CD14-positive monocyte (primary cell): Measurements from ENCODE around the gene GNPTAB. TPM values are rescaled to one million over a fixed set of nuclear protein-coding genes. Genes with fewer than 3 reads are reported as not detected.

Experiments
- DNase-seq, 3 donors: peaks; one replicate each; pipeline ENCODE4 v3.0.0-alpha.2; 2011 to 2022
- H2AFZ ChIP-seq: 2 replicates; pipeline ENCODE4 v1.6.0; 2012; ENCODE audit warnings: mild to moderate bottlenecking, low read depth, low read length, inconsistent platforms; ENCODE audit not compliant: insufficient read depth, poor library complexity, severe bottlenecking
- H3K27ac ChIP-seq, 2 donors: 1 replicate in 1 of 2; 2 replicates in 1 of 2; pipeline ENCODE4 v1.5.1; 2012 to 2013; ENCODE audit warnings: low read length in 2 of 2, control low read depth in 1 of 2, inconsistent platforms in 1 of 2, low read depth in 1 of 2, mild to moderate bottlenecking in 1 of 2
- H3K27me3 ChIP-seq, 2 donors: one replicate each; pipeline versions ENCODE4 v1.6.0 to v1.6.1; 2011 to 2013; ENCODE audit warnings: low read length in 2 of 2; ENCODE audit not compliant: control insufficient read depth in 2 of 2, insufficient read depth in 2 of 2
- H3K36me3 ChIP-seq, 2 donors: replicated peaks in 1 of 2; 1 replicate in 1 of 2; 2 replicates in 1 of 2; pipeline versions ENCODE4 v1.5.1 to v1.6.1; 2012 to 2013; ENCODE audit warnings: low read length in 2 of 2, control low read depth in 1 of 2, inconsistent platforms in 1 of 2, mild to moderate bottlenecking in 1 of 2; ENCODE audit not compliant: insufficient read depth in 2 of 2, control insufficient read depth in 1 of 2
- H3K4me1 ChIP-seq, 2 donors: 1 replicate in 1 of 2; 2 replicates in 1 of 2; pipeline versions ENCODE4 v1.5.1 to v1.6.1; 2012 to 2013; ENCODE audit warnings: low read length in 2 of 2, control low read depth in 1 of 2, inconsistent platforms in 1 of 2, mild to moderate bottlenecking in 1 of 2, moderate library complexity in 1 of 2; ENCODE audit not compliant: insufficient read depth in 2 of 2, control insufficient read depth in 1 of 2
- H3K4me2 ChIP-seq: replicated peaks from 2 replicates; pipeline ENCODE3; 2012; ENCODE audit warnings: low read length, moderate library complexity, mild to moderate bottlenecking; ENCODE audit not compliant: poor library complexity, severe bottlenecking; ENCODE audit errors: extremely low read depth
- H3K4me3 ChIP-seq, 3 experiments: fragments of 200-600 bp in 1 of 3; sonication (generic) in 1 of 3; replicated peaks in 1 of 3; 1 replicate in 2 of 3; 2 replicates in 1 of 3; pipeline ENCODE4 v1.5.1; 2011 to 2013; ENCODE audit warnings: low read length in 3 of 3, mild to moderate bottlenecking in 3 of 3, control low read depth in 2 of 3, low read depth in 2 of 3, inconsistent platforms in 1 of 3, moderate library complexity in 1 of 3
- H3K79me2 ChIP-seq: 2 replicates; pipeline ENCODE4 v1.6.0; 2012; ENCODE audit warnings: mild to moderate bottlenecking, control low read depth, inconsistent platforms, low read length, moderate library complexity; ENCODE audit not compliant: insufficient read depth
- H3K9ac ChIP-seq: 2 replicates; pipeline ENCODE4 v1.6.0; 2017; ENCODE audit warnings: low read length, mild to moderate bottlenecking; ENCODE audit not compliant: insufficient read depth, poor library complexity, severe bottlenecking
- H3K9me3 ChIP-seq, 2 donors: replicated peaks in 1 of 2; 1 replicate in 1 of 2; 2 replicates in 1 of 2; pipeline versions ENCODE4 v1.5.1 to v1.6.1; 2012 to 2013; ENCODE audit warnings: low read length in 2 of 2, control low read depth in 1 of 2; ENCODE audit not compliant: control insufficient read depth in 1 of 2, insufficient read depth in 1 of 2
- H4K20me1 ChIP-seq: 2 replicates; pipeline ENCODE4 v1.6.0; 2012; ENCODE audit warnings: mild to moderate bottlenecking, low read length, control low read depth, moderate library complexity; ENCODE audit not compliant: insufficient read depth
- H3K27ac Mint-ChIP-seq, 7 donors: one replicate each; pipeline ENCODE4 v1.8.0; 2020; ENCODE audit warnings: mild to moderate bottlenecking in 7 of 7, mixed read lengths in 7 of 7, moderate library complexity in 6 of 7, inconsistent platforms in 2 of 7
- H3K27me3 Mint-ChIP-seq, 3 donors: one replicate each; pipeline ENCODE4 v1.8.0; 2021 to 2022; ENCODE audit warnings: low read depth in 3 of 3, mild to moderate bottlenecking in 3 of 3, mixed read lengths in 3 of 3, moderate library complexity in 3 of 3, inconsistent platforms in 1 of 3
- H3K36me3 Mint-ChIP-seq, 2 donors: one replicate each; pipeline ENCODE4 v1.8.0; 2020; ENCODE audit warnings: mixed read lengths in 2 of 2, inconsistent platforms in 1 of 2, mild to moderate bottlenecking in 1 of 2
- H3K4me1 Mint-ChIP-seq: one replicate; pipeline ENCODE4 v1.8.0; 2020; ENCODE audit warnings: mild to moderate bottlenecking, mixed read lengths
- H3K4me3 Mint-ChIP-seq, 2 donors: one replicate each; pipeline ENCODE4 v1.8.0; 2020; ENCODE audit warnings: mild to moderate bottlenecking in 2 of 2, mixed read lengths in 2 of 2, moderate library complexity in 1 of 2
- H3K9me3 Mint-ChIP-seq, 7 donors: one replicate each; pipeline ENCODE4 v1.8.0; 2020 to 2022; ENCODE audit warnings: mixed read lengths in 7 of 7, mild to moderate bottlenecking in 6 of 7, moderate library complexity in 6 of 7, inconsistent platforms in 2 of 7
- CTCF ChIP-seq: fragments of 200-600 bp; IDR thresholded peaks from one replicate; pipeline ENCODE4 v1.8.0; 2022; ENCODE audit warnings: antibody characterized with exemption, mild to moderate bottlenecking
- WGBS: methylation state at CpG from one replicate; pipeline ENCODE4 v1.1.5; 2013; ENCODE audit warnings: missing lambda C conversion rate; ENCODE audit not compliant: insufficient coverage; 5-methylcytosine and 5-hydroxymethylcytosine counted together
- intact Hi-C, 2 donors: fragments of 100-400 bp; cut with micrococcal nuclease; formaldehyde crosslinking; loops; one replicate each; pipeline versions ENCODE4 v1.15.0 to v1.15.1; 2023
- polyA plus RNA-seq, 3 donors: library from polyadenylated mRNA; depleted of rRNA in 1 of 3; unstranded in 2 of 3; stranded (reverse) in 1 of 3; fragments of 300-500 nt in 2 of 3; fragments of >200 nt in 1 of 3; fragmentation: Illumina TruSeq in 2 of 3; gene quantifications; 1 replicate in 2 of 3; 2 replicates in 1 of 3; pipeline ENCODE4 v1.2.3, GENCODE V29; 2012 to 2021

GNPTAB gene
- polyA plus RNA-seq, 3 donors: 14.4 to 29.1 (median 24.1) TPM

DNA sequence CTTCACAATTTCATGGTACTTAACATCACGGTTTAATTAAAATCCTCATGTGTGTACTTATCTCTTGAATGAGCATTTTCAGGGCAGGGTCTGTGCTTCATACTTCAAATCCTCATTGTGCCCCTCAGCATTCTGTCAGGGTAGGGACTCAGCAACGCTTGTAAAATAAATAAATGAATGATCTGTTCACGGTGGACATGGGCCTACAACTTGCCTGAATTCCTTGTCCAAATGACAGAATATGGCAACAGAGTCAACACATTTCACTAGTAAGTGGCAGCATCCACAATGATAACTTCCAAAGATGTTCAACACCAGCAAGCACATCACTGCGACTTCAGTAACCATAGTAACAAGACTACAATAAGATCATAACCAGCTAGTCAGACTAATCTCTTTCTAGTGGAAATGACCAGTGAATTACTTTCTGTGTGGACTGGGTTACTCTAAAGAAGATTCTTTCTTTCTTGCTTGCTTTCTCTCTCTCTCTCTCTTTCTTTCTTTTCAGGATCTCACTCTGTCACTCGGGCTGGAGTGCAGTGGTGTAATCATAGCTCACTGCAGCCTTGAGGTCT is 14.5 kb upstream of the GNPTAB start:
- no peak for TF ChIP-seq CTCF
- Mint-ChIP-seq H3K27me3 (peaks cover 0 to 2% (median 2%) of the 10 kb centered on the region in 3 donors), H3K4me1 (peaks cover 10% of the 10 kb centered on the region), H3K9me3 (no peaks in the 10 kb centered on the region), H3K27ac (no peak overlapping the region), H3K4me3 (no peak overlapping the region), H3K36me3 (no peaks in the 10 kb centered on the region)
- no peaks in the 10 kb centered on the region for H4K20me1 ChIP-seq
- 94% methylated on average over 3 of the region's 5 CpGs for WGBS
- no peaks in the 10 kb centered on the region for H3K79me2 ChIP-seq
- no peak overlapping the region for H3K4me2 ChIP-seq
- intact Hi-C loops: loop anchor here in 1 of 2 donors (10.0 kb wide), 1 partner anchor 430 kb away; no protein-coding TSS in a partner anchor
- H3K9ac ChIP-seq: no peak overlapping the region
- H3K4me3 ChIP-seq: no peak overlapping the region
- H3K9me3 ChIP-seq: no peaks in the 10 kb centered on the region
- no peaks in the 10 kb centered on the region for H3K27me3 ChIP-seq
- peaks cover 1 to 2% of the 10 kb centered on the region in 2 donors for H3K4me1 ChIP-seq
- no peaks in the 10 kb centered on the region for H3K36me3 ChIP-seq
- H3K27ac ChIP-seq: no peak overlapping the region
- H2AFZ ChIP-seq: no peak overlapping the region
- no peak for DNase-seq

GRCh38 chr12:101841069-101841468 is 10.3 kb upstream of the GNPTAB start:
- Mint-ChIP-seq H3K4me3 (no peak overlapping the region), H3K27me3 (peaks cover 0 to 2% (median 2%) of the 10 kb centered on the region in 3 donors), H3K36me3 (no peaks in the 10 kb centered on the region), H3K4me1 (peaks cover 11% of the 10 kb centered on the region), H3K9me3 (no peaks in the 10 kb centered on the region), H3K27ac (peak overlapping the region in 1 of 7 donors; percentile 62)
- no peak overlapping the region for H3K4me2 ChIP-seq
- no peak for DNase-seq
- no peaks in the 10 kb centered on the region for H3K79me2 ChIP-seq
- 83% methylated on average over 1 of the region's 4 CpGs for WGBS
- H3K4me1 ChIP-seq: peaks cover 0 to 4% of the 10 kb centered on the region in 2 donors
- no peaks in the 10 kb centered on the region for H3K27me3 ChIP-seq
- no peaks in the 10 kb centered on the region for H4K20me1 ChIP-seq
- no peak overlapping the region for H3K27ac ChIP-seq
- H3K36me3 ChIP-seq: no peaks in the 10 kb centered on the region
- no peaks in the 10 kb centered on the region for H3K9me3 ChIP-seq
- intact Hi-C loops: loop anchor here in 1 of 2 donors (5.0 to 10.0 kb wide), 2 partner anchors 36 to 426 kb away; partner anchors contain the start of gene DRAM1
- no peak overlapping the region for H3K4me3 ChIP-seq
- no peak overlapping the region for H2AFZ ChIP-seq
- TF ChIP-seq CTCF: no peak
- H3K9ac ChIP-seq: no peak overlapping the region
